Peyer's patch (tissue), 4 donors: ENCODE data around the gene MEN1. TPM values are rescaled to one million over a fixed set of nuclear protein-coding genes. Genes with fewer than 3 reads are reported as not detected.
A peak's percentile ranks its signal among the peaks of the same experiment; 100 is the strongest.

ENCODE experiments used
- DNase-seq, 3 donors: peaks; one replicate each; pipeline ENCODE4 v3.0.0-alpha.2; 2017 to 2019
- H3K27ac ChIP-seq, 4 donors: fragments of 200-600 bp; sonication (generic); one replicate each; pipeline ENCODE4 v1.5.1; 2016 to 2019
- H3K27me3 ChIP-seq, 2 donors: fragments of 200-600 bp; sonication (generic); one replicate each; pipeline ENCODE4 v1.5.1; 2019
- H3K36me3 ChIP-seq, 3 donors: fragments of 200-600 bp; sonication (generic); one replicate each; pipeline ENCODE4 v1.5.1; 2016 to 2019
- H3K4me1 ChIP-seq, 4 donors: fragments of 200-600 bp; sonication (generic); one replicate each; pipeline ENCODE4 v1.5.1; 2016 to 2019
- H3K4me3 ChIP-seq, 4 donors: fragments of 200-600 bp; sonication (generic); 1 replicate in 3 of 4; 2 replicates in 1 of 4; pipeline ENCODE4 v1.5.1; 2016 to 2019; ENCODE audit warnings: mild to moderate bottlenecking in 1 of 4
- H3K9me3 ChIP-seq, 4 donors: fragments of 200-600 bp; sonication (generic); one replicate each; pipeline ENCODE4 v1.5.1; 2016 to 2019; ENCODE audit warnings: mild to moderate bottlenecking in 1 of 4
- POLR2A ChIP-seq, 2 donors: fragments of 450-650 bp; IDR thresholded peaks; one replicate each; pipeline ENCODE4 v1.5.1; 2017; ENCODE audit warnings: antibody characterized with exemption in 2 of 2, mild to moderate bottlenecking in 2 of 2, moderate library complexity in 2 of 2
- total RNA-seq, 4 donors: library from RNA; depleted of rRNA; stranded (reverse); fragments of >200 nt; gene quantifications; one replicate each; pipeline ENCODE4 v1.1.0, GENCODE V29; 2016
- TF ChIP-seq, protein P1 (sequence below), 6 experiments: fragments of 450-650 bp in 4 of 6; fragments of 200-600 bp in 2 of 6; sonication (generic) in 1 of 6; IDR thresholded peaks; one replicate each; pipeline ENCODE4 v1.5.1; 2017 to 2019; ENCODE audit warnings: antibody characterized with exemption in 6 of 6, mild to moderate bottlenecking in 3 of 6, moderate library complexity in 1 of 6

MEN1 gene
- total RNA-seq, 4 donors from 2014 or later: 20.3 to 47.0 (median 31.9) TPM

DNA sequence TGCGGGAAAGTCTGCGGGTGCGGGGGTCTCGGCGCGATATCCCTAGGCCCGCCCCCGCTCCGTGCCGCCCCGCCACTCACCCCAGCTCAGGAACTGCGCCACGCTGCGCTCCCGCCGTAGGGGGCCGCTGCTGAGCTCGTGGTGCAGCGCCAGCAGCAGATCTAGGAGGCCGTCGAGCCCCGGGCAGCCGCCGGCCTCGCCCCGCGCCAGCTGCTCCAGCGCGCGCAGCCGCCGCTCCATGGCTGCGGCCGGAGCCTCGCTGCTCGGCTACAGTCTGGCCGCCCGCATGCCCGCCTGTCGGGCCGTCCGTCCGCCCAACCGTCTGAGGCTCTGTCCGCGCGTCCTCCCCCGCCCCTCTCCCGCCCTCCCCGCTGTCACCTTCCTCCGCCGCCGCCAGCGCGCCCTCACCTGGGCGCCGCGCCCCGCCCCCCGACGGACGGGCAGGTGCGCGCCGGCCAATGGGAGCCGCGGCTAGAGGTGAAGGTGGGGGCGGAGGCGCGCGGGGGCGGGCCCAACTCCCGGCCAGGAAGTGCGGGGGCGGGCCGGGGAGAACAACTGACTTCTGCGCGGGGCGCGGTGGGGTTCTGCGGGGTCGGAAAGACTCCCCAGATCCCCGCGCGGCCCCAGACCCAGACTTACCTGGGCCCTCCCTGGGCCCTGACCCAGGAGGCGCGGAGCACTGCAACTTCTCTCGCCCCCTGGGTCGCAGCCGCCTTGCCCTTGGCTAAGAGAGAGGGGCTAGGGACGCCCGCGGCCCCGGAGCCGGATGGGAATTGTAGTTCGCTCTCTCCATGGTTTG lies 34.2 kb upstream of the MEN1 start, which contains the start of gene CDC42BPG:
Gene CDC42BPG (minus strand): TSS at position 324 of the 799 bp plus-strand sequence. CDS start 84 bp downstream, at position 240.
- peak; percentile 71 to 77 for TF ChIP-seq POLR2A (IDR thresholded peaks at IDR 0.05)
- TF ChIP-seq, protein P1, sequence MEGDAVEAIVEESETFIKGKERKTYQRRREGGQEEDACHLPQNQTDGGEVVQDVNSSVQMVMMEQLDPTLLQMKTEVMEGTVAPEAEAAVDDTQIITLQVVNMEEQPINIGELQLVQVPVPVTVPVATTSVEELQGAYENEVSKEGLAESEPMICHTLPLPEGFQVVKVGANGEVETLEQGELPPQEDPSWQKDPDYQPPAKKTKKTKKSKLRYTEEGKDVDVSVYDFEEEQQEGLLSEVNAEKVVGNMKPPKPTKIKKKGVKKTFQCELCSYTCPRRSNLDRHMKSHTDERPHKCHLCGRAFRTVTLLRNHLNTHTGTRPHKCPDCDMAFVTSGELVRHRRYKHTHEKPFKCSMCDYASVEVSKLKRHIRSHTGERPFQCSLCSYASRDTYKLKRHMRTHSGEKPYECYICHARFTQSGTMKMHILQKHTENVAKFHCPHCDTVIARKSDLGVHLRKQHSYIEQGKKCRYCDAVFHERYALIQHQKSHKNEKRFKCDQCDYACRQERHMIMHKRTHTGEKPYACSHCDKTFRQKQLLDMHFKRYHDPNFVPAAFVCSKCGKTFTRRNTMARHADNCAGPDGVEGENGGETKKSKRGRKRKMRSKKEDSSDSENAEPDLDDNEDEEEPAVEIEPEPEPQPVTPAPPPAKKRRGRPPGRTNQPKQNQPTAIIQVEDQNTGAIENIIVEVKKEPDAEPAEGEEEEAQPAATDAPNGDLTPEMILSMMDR (IDR thresholded peaks at IDR 0.05): peak; percentile 50 to 88 (median 74)
- Histone ChIP-seq H3K4me3 (peak within 1 kb of the TSS; percentile 64 to 80 (median 74)), H3K9me3 (no peaks in the 10 kb centered on the region), H3K27me3 (no peaks in the 10 kb centered on the region), H3K27ac (peak within 1 kb of the TSS; percentile 85 to 96 (median 88)), H3K36me3 (peaks cover 0 to 7% (median 0%) of the 10 kb centered on the region in 3 donors), H3K4me1 (peaks cover 8 to 45% (median 18%) of the 10 kb centered on the region in 4 donors)
- peak; percentile 92 to 95 (median 93) for DNase-seq

DNA sequence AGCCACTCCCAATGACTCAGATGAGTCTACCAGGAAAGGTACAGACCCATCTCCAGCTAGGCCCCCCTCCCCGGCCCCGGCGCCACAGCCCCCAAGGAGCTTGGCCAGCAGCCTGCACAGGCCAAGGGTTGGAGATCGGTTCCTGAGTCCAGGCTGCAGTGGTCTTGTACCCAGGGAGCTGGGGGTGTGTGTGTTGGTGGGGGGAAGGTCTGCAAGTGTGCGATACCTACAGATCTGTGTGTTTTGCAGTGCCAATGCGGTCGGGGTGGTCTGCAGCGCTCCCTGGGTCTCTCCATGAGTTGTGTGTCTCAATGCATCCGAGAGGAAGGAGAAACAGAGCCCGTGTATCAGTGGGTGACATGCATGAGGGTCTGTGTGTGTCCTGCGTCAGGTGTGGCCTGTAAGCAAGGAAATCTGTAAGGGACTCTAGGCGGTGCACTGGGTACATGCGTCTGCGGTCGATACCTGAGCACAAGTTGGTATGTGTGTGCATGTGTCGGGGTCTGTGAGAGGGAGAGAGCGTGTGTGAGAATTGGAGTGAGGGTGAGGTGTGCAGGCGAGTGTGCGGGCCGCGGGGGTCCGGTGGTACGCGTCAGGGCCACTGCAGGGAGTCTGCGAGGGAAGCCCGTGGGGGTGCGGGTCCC lies 33.5 kb upstream of the MEN1 start:
- peak in 1 of 3 donors; percentile 53 for DNase-seq
- Histone ChIP-seq H3K27me3 (no peaks in the 10 kb centered on the region), H3K36me3 (peaks cover 0 to 14% (median 0%) of the 10 kb centered on the region in 3 donors), H3K27ac (peak overlapping the region; percentile 85 to 96 (median 88)), H3K4me3 (peak overlapping the region; percentile 64 to 80 (median 74)), H3K9me3 (no peaks in the 10 kb centered on the region), H3K4me1 (peaks cover 8 to 38% (median 13%) of the 10 kb centered on the region in 4 donors)
- TF ChIP-seq, protein P1 (IDR thresholded peaks at IDR 0.05): no peak
- TF ChIP-seq POLR2A (IDR thresholded peaks at IDR 0.05): no peak

DNA sequence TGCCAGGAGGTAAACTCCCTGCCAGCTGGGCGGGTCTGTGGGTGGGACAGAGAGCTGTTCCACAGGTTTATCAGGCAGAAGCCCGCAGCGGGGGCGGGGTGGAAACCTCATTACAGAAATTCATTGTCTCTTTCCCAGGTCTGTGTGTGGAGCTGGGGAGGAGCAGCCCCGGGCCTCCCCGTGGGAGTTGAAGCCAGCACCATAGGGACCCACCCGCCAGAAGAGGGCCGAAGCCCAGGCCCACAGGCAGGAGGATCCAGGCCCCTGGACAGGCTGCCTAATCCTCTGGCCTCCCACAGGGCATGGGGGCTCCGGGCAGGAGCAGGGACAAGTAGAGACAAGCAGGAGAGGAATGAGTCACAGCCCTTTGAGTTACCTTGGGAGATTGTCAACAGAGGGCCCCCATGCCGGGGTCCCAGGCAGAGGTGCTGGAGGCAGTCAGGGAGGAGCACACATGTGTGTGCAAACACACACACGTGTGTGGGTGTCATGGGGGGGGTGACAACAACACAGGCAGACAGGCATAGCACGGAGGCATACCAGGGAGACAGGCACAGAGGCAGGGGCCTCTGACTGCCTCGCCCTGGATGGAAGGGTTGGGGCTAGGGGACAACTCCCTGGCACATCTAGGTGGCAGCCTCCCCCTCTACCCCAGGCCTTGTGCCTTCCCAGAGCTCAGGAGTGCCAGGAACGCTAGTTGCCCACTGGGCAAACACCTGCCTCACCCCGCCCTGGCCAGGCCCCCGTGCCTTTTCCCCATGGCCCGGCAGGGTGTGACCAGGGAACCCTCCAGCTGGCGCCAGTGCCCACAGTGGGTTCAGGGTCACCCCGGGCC lies 32.7 kb upstream of the MEN1 start:
- Histone ChIP-seq H3K9me3 (no peaks in the 10 kb centered on the region), H3K27me3 (no peaks in the 10 kb centered on the region), H3K36me3 (peaks cover 0 to 21% (median 0%) of the 10 kb centered on the region in 3 donors), H3K27ac (peak overlapping the region in 3 of 4 donors; percentile 85 to 96 (median 88)), H3K4me3 (peak overlapping the region in 3 of 4 donors; percentile 64 to 76 (median 73)), H3K4me1 (peaks cover 3 to 30% (median 8%) of the 10 kb centered on the region in 4 donors)
- peak in 2 of 3 donors; percentile 88 to 91 for DNase-seq
- no peak for TF ChIP-seq POLR2A (IDR thresholded peaks at IDR 0.05)
- TF ChIP-seq, protein P1 (IDR thresholded peaks at IDR 0.05): peak in 1 of 6 experiments; percentile 18

DNA sequence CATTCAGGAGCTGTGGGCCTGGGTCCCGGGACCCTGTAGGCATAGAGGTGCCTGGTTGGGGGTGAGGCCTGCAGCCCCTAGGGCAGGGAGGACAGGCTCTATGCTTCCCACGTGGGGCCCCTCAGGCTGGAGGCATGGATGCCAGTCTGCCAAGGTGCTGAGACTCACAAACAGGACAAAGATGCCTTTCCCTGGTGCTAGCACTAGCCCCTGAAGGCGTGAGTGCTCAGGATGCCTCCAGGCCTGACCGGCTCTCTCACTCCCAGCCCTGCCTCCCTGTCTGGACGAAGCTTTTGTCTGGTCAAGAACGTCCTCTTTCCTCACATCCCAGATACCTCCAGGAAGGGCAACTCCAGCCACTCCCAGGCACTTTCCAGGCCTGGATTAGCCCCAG lies 32.0 kb upstream of the MEN1 start:
- Histone ChIP-seq H3K36me3 (peaks cover 0 to 27% (median 0%) of the 10 kb centered on the region in 3 donors), H3K27ac (peak overlapping the region in 3 of 4 donors; percentile 85 to 96 (median 88)), H3K4me1 (peaks cover 0 to 24% (median 4%) of the 10 kb centered on the region in 4 donors), H3K9me3 (no peaks in the 10 kb centered on the region), H3K4me3 (peak overlapping the region in 2 of 4 donors; percentile 73 to 76), H3K27me3 (no peaks in the 10 kb centered on the region)
- DNase-seq: no peak
- TF ChIP-seq POLR2A (IDR thresholded peaks at IDR 0.05): no peak
- TF ChIP-seq, protein P1 (IDR thresholded peaks at IDR 0.05): no peak
